Gastrocnemius medialis (tissue), 4 donors: ENCODE results near the gene PARD3. TPM values are rescaled to one million over a fixed set of nuclear protein-coding genes. Genes with fewer than 3 reads are reported as not detected.

Source experiments
- ATAC-seq, 2 donors: fragments of 150-250 bp; one replicate each; pipeline ENCODE4 v1.9.1; 2016
- DNase-seq, 2 donors: peaks; one replicate each; pipeline ENCODE4 v3.0.0-alpha.2; 2019
- H3K27ac ChIP-seq, 4 donors: fragments of 200-600 bp; sonication (generic); 1 replicate in 1 of 4; 2 replicates in 3 of 4; pipeline ENCODE4 v1.5.1; 2016 to 2018; ENCODE audit warnings: mild to moderate bottlenecking in 2 of 4, moderate library complexity in 1 of 4
- H3K27me3 ChIP-seq, 3 donors: fragments of 200-600 bp; sonication (generic) in 2 of 3; 1 replicate in 1 of 3; 2 replicates in 2 of 3; pipeline versions ENCODE4 v1.5.1 to v1.6.0; 2016 to 2019; ENCODE audit warnings: mild to moderate bottlenecking in 1 of 3, moderate library complexity in 1 of 3
- H3K36me3 ChIP-seq, 2 donors: fragments of 200-600 bp; sonication (generic) in 1 of 2; one replicate each; pipeline ENCODE4 v1.5.1; 2017 to 2018
- H3K4me1 ChIP-seq, 2 donors: fragments of 200-600 bp; sonication (generic) in 1 of 2; one replicate each; pipeline ENCODE4 v1.5.1; 2016 to 2017; ENCODE audit warnings: mild to moderate bottlenecking in 2 of 2
- H3K4me3 ChIP-seq, 4 donors: fragments of 200-600 bp; sonication (generic) in 3 of 4; 1 replicate in 1 of 4; 2 replicates in 3 of 4; pipeline ENCODE4 v1.5.1; 2016 to 2019; ENCODE audit warnings: mild to moderate bottlenecking in 2 of 4
- H3K9me3 ChIP-seq, 3 donors: fragments of 200-600 bp; sonication (generic) in 2 of 3; 1 replicate in 1 of 3; 2 replicates in 2 of 3; pipeline ENCODE4 v1.5.1; 2016 to 2019
- CTCF ChIP-seq, 5 experiments: fragments of 450-650 bp in 3 of 5; fragments of 200-600 bp in 2 of 5; sonication (generic) in 2 of 5; IDR thresholded peaks in 4 of 5; conservative IDR thresholded peaks in 1 of 5; 1 replicate in 4 of 5; 2 replicates in 1 of 5; pipeline ENCODE4 v1.5.1; 2016 to 2019; ENCODE audit warnings: antibody characterized with exemption in 5 of 5, mild to moderate bottlenecking in 3 of 5, moderate library complexity in 3 of 5
- POLR2A ChIP-seq, 2 donors: fragments of 450-650 bp; IDR thresholded peaks; one replicate each; pipeline ENCODE4 v1.6.1; 2017; ENCODE audit warnings: antibody characterized with exemption in 2 of 2, mild to moderate bottlenecking in 2 of 2, moderate library complexity in 2 of 2
- in situ Hi-C, 4 donors: fragments of 200-750 bp; cut with MboI; loops; one replicate each; pipeline versions ENCODE4 v1.15.0 to v1.8.0; 2017; ENCODE audit warnings: low sequenced_read_pairs in 4 of 4
- intact Hi-C: fragments of 100-400 bp; cut with DNase I; formaldehyde crosslinking; loops from one replicate; pipeline ENCODE4 v1.15.1; 2023; ENCODE audit warnings: low total_unique reads
- total RNA-seq, 4 donors: library from RNA; depleted of rRNA; stranded (reverse); fragments of >200 nt; gene quantifications; one replicate each; pipeline versions ENCODE4 v1.1.0 to v1.2.3, GENCODE V29; 2016

The PARD3 gene
- total RNA-seq, 4 donors from 2014 or later, result 64.6 to 75.8 (median 68.3) TPM

GRCh38 chr10:34716958-34717357 is 98.1 kb downstream of the PARD3 start:
- ATAC-seq, result no peak
- H3K4me1 ChIP-seq, result peaks cover 46 to 61% of the 10 kb centered on the region in 2 donors
- TF ChIP-seq CTCF (IDR thresholded peaks at IDR 0.05 in 4 of 5, conservative IDR thresholded peaks at IDR 0.05 in 1 of 5) (no peak), POLR2A (IDR thresholded peaks at IDR 0.05) (no peak)
- H3K9me3 ChIP-seq, result no peaks in the 10 kb centered on the region
- H3K27ac ChIP-seq, result peak overlapping the region in 1 of 4 donors; percentile 55
- in situ Hi-C loops (no loop called here), intact Hi-C loops (no loop called here)
- H3K4me3 ChIP-seq, result no peak overlapping the region
- H3K36me3 ChIP-seq, result no peaks in the 10 kb centered on the region
- H3K27me3 ChIP-seq, result no peaks in the 10 kb centered on the region
- no peak for DNase-seq

- Histone ChIP-seq H3K27me3 (no peaks in the 10 kb centered on the region), H3K4me3 (no peak overlapping the region), H3K36me3 (no peaks in the 10 kb centered on the region), H3K4me1 (peaks cover 52 to 67% of the 10 kb centered on the region in 2 donors), H3K9me3 (no peaks in the 10 kb centered on the region), H3K27ac (no peak overlapping the region)
- DNase-seq (no peak), ATAC-seq (no peak)
- TF ChIP-seq CTCF (IDR thresholded peaks at IDR 0.05 in 4 of 5, conservative IDR thresholded peaks at IDR 0.05 in 1 of 5), result no peak
- in situ Hi-C loops (no loop called here), intact Hi-C loops (no loop called here)
Observed at GRCh38 chr10:34716234-34716633, 98.9 kb downstream of the PARD3 start.

DNA sequence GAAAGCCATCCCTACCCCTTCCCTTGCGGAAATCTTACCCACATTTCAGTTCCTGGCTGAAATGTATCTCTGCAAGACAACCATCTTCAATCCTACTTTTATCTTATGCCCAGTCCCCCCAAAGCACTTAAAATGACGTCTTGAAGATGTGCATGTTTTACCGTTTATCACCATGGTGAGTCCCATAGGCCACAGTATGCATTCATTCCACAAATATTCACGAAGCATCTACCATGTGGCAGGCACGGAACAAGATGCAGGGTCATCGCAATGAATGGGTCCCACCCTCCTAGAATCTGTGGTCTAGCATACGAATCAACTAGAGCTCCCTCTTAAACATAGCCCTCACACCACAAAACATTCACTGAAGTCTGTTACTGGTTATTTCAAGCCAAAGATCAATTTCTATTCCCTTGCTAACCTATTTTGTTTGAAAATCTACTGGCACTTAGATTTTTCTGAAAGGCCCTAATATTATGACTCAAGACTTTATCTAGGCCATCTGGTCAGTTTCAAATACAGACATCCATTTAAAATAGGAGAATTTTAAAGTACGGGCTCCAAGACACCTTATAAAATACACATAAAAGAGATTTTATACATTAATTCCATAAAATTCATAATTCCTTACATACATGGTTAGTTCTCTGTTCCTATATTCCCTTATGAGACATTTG is 99.4 kb downstream of the PARD3 start:
- DNase-seq (no peak), ATAC-seq (no peak)
- Histone ChIP-seq H3K36me3 (no peaks in the 10 kb centered on the region), H3K27me3 (no peaks in the 10 kb centered on the region), H3K4me3 (no peak overlapping the region), H3K4me1 (peaks cover 55 to 67% of the 10 kb centered on the region in 2 donors), H3K9me3 (no peaks in the 10 kb centered on the region), H3K27ac (no peak overlapping the region)
- in situ Hi-C loops, result no loop called here
- TF ChIP-seq CTCF (IDR thresholded peaks at IDR 0.05 in 4 of 5, conservative IDR thresholded peaks at IDR 0.05 in 1 of 5) (no peak), POLR2A (IDR thresholded peaks at IDR 0.05) (no peak)
- intact Hi-C loops, result no loop called here

DNA sequence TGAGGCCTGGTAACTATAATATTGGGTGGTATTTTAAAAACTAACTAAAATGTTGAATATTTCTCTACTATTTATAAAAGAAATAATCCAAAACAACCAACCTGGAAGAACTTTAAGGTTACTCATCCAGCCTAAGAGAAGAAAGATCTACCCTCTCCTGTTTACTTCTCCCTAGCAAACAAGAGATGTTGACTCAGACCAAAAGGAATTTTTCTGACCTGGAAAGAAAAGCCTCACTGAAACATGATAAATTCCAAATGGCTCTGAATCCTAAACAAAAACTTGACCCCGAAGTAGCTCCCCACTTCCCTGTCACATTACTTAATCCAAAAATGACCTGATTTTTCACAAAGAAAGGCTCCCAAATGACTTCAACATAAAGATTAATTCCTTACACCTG is 101.2 kb downstream of the PARD3 start:
- intact Hi-C loops (no loop called here), in situ Hi-C loops (no loop called here)
- Histone ChIP-seq H3K27me3 (no peaks in the 10 kb centered on the region), H3K27ac (no peak overlapping the region), H3K9me3 (no peaks in the 10 kb centered on the region), H3K4me3 (no peak overlapping the region), H3K36me3 (no peaks in the 10 kb centered on the region), H3K4me1 (peaks cover 61 to 67% of the 10 kb centered on the region in 2 donors)
- DNase-seq (no peak), ATAC-seq (no peak)
- no peak for TF ChIP-seq POLR2A (IDR thresholded peaks at IDR 0.05)
- TF ChIP-seq CTCF (IDR thresholded peaks at IDR 0.05 in 4 of 5, conservative IDR thresholded peaks at IDR 0.05 in 1 of 5), result no peak

DNA sequence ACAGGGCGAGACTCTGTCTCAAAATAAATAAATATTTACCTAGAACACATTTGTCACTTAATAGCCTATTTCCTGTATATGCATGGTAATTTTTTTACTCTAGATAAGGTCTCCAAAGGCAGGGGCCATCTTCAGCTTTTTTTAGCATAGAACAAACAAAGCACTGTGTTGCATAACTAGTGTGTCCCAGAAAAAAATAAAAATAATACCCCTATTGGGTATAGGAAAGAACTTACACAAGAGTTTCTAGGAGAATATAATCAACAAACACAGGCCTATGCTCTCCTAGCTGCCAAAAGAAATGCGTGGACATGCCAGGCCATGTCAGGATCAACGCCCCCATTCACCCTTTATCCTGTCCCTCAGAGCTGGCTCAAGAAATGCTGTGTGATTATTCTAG is 103.6 kb downstream of the PARD3 start:
- no peaks in the 10 kb centered on the region for H3K9me3 ChIP-seq
- in situ Hi-C loops, result no loop called here
- no peak overlapping the region for H3K4me3 ChIP-seq
- ATAC-seq (peak in 1 of 2 donors; percentile 18), DNase-seq (no peak)
- peak overlapping the region in 3 of 4 donors; percentile 21 to 49 (median 49) for H3K27ac ChIP-seq
- intact Hi-C loops, result no loop called here
- no peaks in the 10 kb centered on the region for H3K36me3 ChIP-seq
- TF ChIP-seq POLR2A (IDR thresholded peaks at IDR 0.05), result no peak
- no peak for TF ChIP-seq CTCF (IDR thresholded peaks at IDR 0.05 in 4 of 5, conservative IDR thresholded peaks at IDR 0.05 in 1 of 5)
- no peaks in the 10 kb centered on the region for H3K27me3 ChIP-seq
- peaks cover 50 to 53% of the 10 kb centered on the region in 2 donors for H3K4me1 ChIP-seq
